ENCODE results near the gene SRP68. TPM values are rescaled to one million over a fixed set of nuclear protein-coding genes. Genes with fewer than 3 reads are reported as not detected.

The SRP68 gene
- total and polyA plus RNA-seq, 9 of the 15 experiments (the other 6 are each of a cell fraction or from before 2014, with no cell fraction given) = 29.4 to 92.6 (median 36.2) TPM

GRCh38 chr17:76049836-76050537 lies 22.3 kb downstream of the SRP68 start (continued):
- TF ChIP-seq MECOM (CRISPR knock-in tag; IDR thresholded peaks at IDR 0.05) (no peak), ZNF224 (CRISPR knock-in tag; IDR thresholded peaks at IDR 0.05) (no peak), ZNF24 (IDR thresholded peaks at IDR 0.05) (no peak), ZNF217 (CRISPR knock-in tag; IDR thresholded peaks at IDR 0.05) (no peak), SPI1 (IDR thresholded peaks at IDR 0.05; ENCODE audit: borderline replicate concordance, low read depth, low read length) (no peak)

GRCh38 chr17:76049239-76049638 lies 23.1 kb downstream of the SRP68 start:
- 80% methylated on average over 3 of the region's 3 CpGs for WGBS (ENCODE audit: insufficient coverage, low coverage, missing lambda C conversion rate)
- no peak for TF ChIP-seq ZNF232 (CRISPR knock-in tag; IDR thresholded peaks at IDR 0.05)
- no peak for TF ChIP-seq ZFPM2 (CRISPR knock-in tag; IDR thresholded peaks at IDR 0.05)
- TF ChIP-seq ELK1 (CRISPR knock-in tag; IDR thresholded peaks at IDR 0.05) = no peak
- TF ChIP-seq GTF2B (IDR thresholded peaks at IDR 0.05; ENCODE audit: extremely low read depth, insufficient read length) = no peak
- no peak for TF ChIP-seq LCOR (CRISPR knock-in tag; IDR thresholded peaks at IDR 0.05)
- no peak for TF ChIP-seq CREB1 (IDR thresholded peaks at IDR 0.05)
- TF ChIP-seq CREB1 (CRISPR knock-in tag; IDR thresholded peaks at IDR 0.05) = no peak
- no peak for TF ChIP-seq ZBED1 (IDR thresholded peaks at IDR 0.05)
- ATAC-seq (no peak), FAIRE-seq (no peak), DNase-seq (ENCODE audit: extremely low read depth in 1 of 4, low spot score in 3 of 4) (no peak)
- H3K9me3 ChIP-seq (replicated peaks; ENCODE audit: control insufficient read depth, insufficient read depth, low read depth, low read length) = no peaks in the 10 kb centered on the region
- no peak overlapping the region for H2AFZ ChIP-seq (ENCODE audit: low read depth, low read length)
- BruUV-seq (replicated peaks) = no TSS peak
- in situ Hi-C loops (cut with MboI) (no loop called here), intact Hi-C loops (cut with micrococcal nuclease) (no loop called here)
- no peak overlapping the region for H3K9ac ChIP-seq (ENCODE audit: insufficient read depth in 1 of 2, low read depth in 2 of 2, low read length in 2 of 2)
- H3K79me2 ChIP-seq (ENCODE audit: control insufficient read depth, insufficient read depth, low read length) = peaks cover 11% of the 10 kb centered on the region; the same call in 2 of the 3 replicates
- ChIA-PET POLR2A (interaction anchor here (0.6 to 2.8 kb wide), 3 partner anchors 9 to 335 kb away, joined by 3 to 14 read pairs (median 5); no protein-coding TSS in a partner anchor), CTCF (ENCODE audit: low intra/inter-chr PET ratio) (no interaction called here)
- no peaks in the 10 kb centered on the region for H4K20me1 ChIP-seq (replicated peaks; ENCODE audit: control insufficient read depth, insufficient read depth, low read length)
- H3K9me1 ChIP-seq (ENCODE audit: control insufficient read depth, insufficient read depth, low read length) = no peaks in the 10 kb centered on the region
- H3K36me3 ChIP-seq (ENCODE audit: control insufficient read depth, insufficient read depth, low read length) = peaks cover 90% of the 10 kb centered on the region
- H3K4me2 ChIP-seq (ENCODE audit: insufficient read depth, low read length) = no peak overlapping the region
- no peaks in the 10 kb centered on the region for H3K27me3 ChIP-seq (ENCODE audit: control insufficient read depth in 2 of 2, insufficient read depth in 2 of 2, low read length in 2 of 2)
- H3K4me3 ChIP-seq = no peak overlapping the region
- no peak overlapping the region for H3K27ac ChIP-seq (ENCODE audit: extremely low read depth, low read depth, low read length)
- H3K4me1 ChIP-seq (replicated peaks in 1 of 2; ENCODE audit: control insufficient read depth in 2 of 2, insufficient read depth in 2 of 2, low read length in 2 of 2) = peaks cover 5 to 9% of the 10 kb centered on the region in 2 experiments; a peak in 3 of 5 replicates
